Natural killer cell treated with Interleukin-12 subunit alpha and Interleukin-12 subunit beta and Interleukin-15 and Interleukin-18, amount 100 ng/mL, for 72 hours (primary cell): ENCODE results near the gene TIAM2. TPM values are rescaled to one million over a fixed set of nuclear protein-coding genes. Genes with fewer than 3 reads are reported as not detected.

Experiments used
- ATAC-seq, 2 donors: fragments of 150-1000 bp; cut with Tn5 transposase in 1 of 2; sonication (Bioruptor Pico), chemical (Tn5 transposase) in 1 of 2; 2 replicates each; pipeline ENCODE4 v1.10.0; 2021
- DNase-seq: peaks from one replicate; pipeline ENCODE4 v3.0.0; 2022; ENCODE audit warnings: low spot score
- H3K27ac Mint-ChIP-seq, 2 donors: 1 replicate in 1 of 2; 2 replicates in 1 of 2; pipeline ENCODE4 v1.8.0; 2022; ENCODE audit warnings: mixed read lengths in 2 of 2, mild to moderate bottlenecking in 1 of 2, moderate library complexity in 1 of 2
- H3K27me3 Mint-ChIP-seq, 2 donors: 1 replicate in 1 of 2; 2 replicates in 1 of 2; pipeline ENCODE4 v1.8.0; 2022; ENCODE audit warnings: mixed read lengths in 2 of 2
- H3K36me3 Mint-ChIP-seq: one replicate; pipeline ENCODE4 v1.8.0; 2022; ENCODE audit warnings: mixed read lengths
- H3K4me1 Mint-ChIP-seq, 2 donors: 1 replicate in 1 of 2; 2 replicates in 1 of 2; pipeline ENCODE4 v1.8.0; 2022; ENCODE audit warnings: low read depth in 2 of 2, mixed read lengths in 2 of 2, mild to moderate bottlenecking in 1 of 2
- H3K4me3 Mint-ChIP-seq: one replicate; pipeline ENCODE4 v1.8.0; 2022; ENCODE audit warnings: mixed read lengths
- H3K9me3 Mint-ChIP-seq: 2 replicates; pipeline ENCODE4 v1.8.0; 2022; ENCODE audit warnings: mixed read lengths
- total RNA-seq, 2 donors: library from RNA; stranded (reverse); gene quantifications; one replicate each; pipeline ENCODE4 v1.2.3, GENCODE V29; 2022

The TIAM2 gene
- total RNA-seq, 2 donors from 2014 or later: 19.6 to 64.3 TPM

- Mint-ChIP-seq H3K27me3 (peaks cover 0 to 7% of the 10 kb centered on the region in 2 donors), H3K4me3 (no peak overlapping the region), H3K4me1 (peaks cover 9 to 25% of the 10 kb centered on the region in 2 donors), H3K27ac (peak overlapping the region; percentile 20 to 40), H3K36me3 (peaks cover 6% of the 10 kb centered on the region), H3K9me3 (no peaks in the 10 kb centered on the region)
- ATAC-seq (no peak), DNase-seq (no peak)
Measured at GRCh38 chr6:155129744-155130143, 134.6 kb downstream of the TIAM2 start.

GRCh38 chr6:155130161-155130853 is 135.2 kb downstream of the TIAM2 start:
- Mint-ChIP-seq H3K36me3 (peaks cover 6% of the 10 kb centered on the region), H3K27me3 (peaks cover 0 to 5% of the 10 kb centered on the region in 2 donors)

GRCh38 chr6:155132617-155133016 is 137.5 kb downstream of the TIAM2 start:
- H3K4me3 Mint-ChIP-seq: no peak overlapping the region
- H3K4me1 Mint-ChIP-seq: peaks cover 0 to 12% of the 10 kb centered on the region in 2 donors
- ATAC-seq (peak in 1 of 2 donors; percentile 48), DNase-seq (no peak)
- H3K27me3 Mint-ChIP-seq: peaks cover 0 to 3% of the 10 kb centered on the region in 2 donors
- H3K9me3 Mint-ChIP-seq: no peaks in the 10 kb centered on the region
- H3K36me3 Mint-ChIP-seq: peaks cover 6% of the 10 kb centered on the region
- H3K27ac Mint-ChIP-seq: peak overlapping the region in 1 of 2 donors; percentile 19

More at GRCh38 chr6:155130161-155130853, 135.2 kb downstream of the TIAM2 start:
- DNase-seq: no peak
- peak overlapping the region; percentile 28 for H3K4me3 Mint-ChIP-seq
- peak overlapping the region; percentile 20 to 40 for H3K27ac Mint-ChIP-seq
- peaks cover 9 to 25% of the 10 kb centered on the region in 2 donors for H3K4me1 Mint-ChIP-seq
- H3K9me3 Mint-ChIP-seq: no peaks in the 10 kb centered on the region
- peak in 1 of 2 donors; percentile 13 for ATAC-seq

GRCh38 chr6:155141002-155141401 is 145.9 kb downstream of the TIAM2 start:
- ATAC-seq: no peak
- Mint-ChIP-seq H3K4me1 (peaks cover 12 to 37% of the 10 kb centered on the region in 2 donors), H3K27ac (peak overlapping the region; percentile 22 to 90)

GRCh38 chr6:155141512-155141911 is 146.4 kb downstream of the TIAM2 start:
- ATAC-seq (no peak), DNase-seq (no peak)
- Mint-ChIP-seq H3K27ac (peak overlapping the region in 1 of 2 donors; percentile 90), H3K36me3 (peaks cover 19% of the 10 kb centered on the region), H3K4me1 (peaks cover 12 to 37% of the 10 kb centered on the region in 2 donors), H3K9me3 (no peaks in the 10 kb centered on the region), H3K4me3 (no peak overlapping the region), H3K27me3 (no peaks in the 10 kb centered on the region)

More at GRCh38 chr6:155141002-155141401, 145.9 kb downstream of the TIAM2 start:
- no peak overlapping the region for H3K4me3 Mint-ChIP-seq
- no peak for DNase-seq
- H3K27me3 Mint-ChIP-seq: no peaks in the 10 kb centered on the region
- H3K36me3 Mint-ChIP-seq: peaks cover 19% of the 10 kb centered on the region
- no peaks in the 10 kb centered on the region for H3K9me3 Mint-ChIP-seq

GRCh38 chr6:155142168-155143028 is 147.3 kb downstream of the TIAM2 start:
- Mint-ChIP-seq H3K4me1 (peaks cover 12 to 37% of the 10 kb centered on the region in 2 donors), H3K36me3 (peaks cover 19% of the 10 kb centered on the region), H3K9me3 (no peaks in the 10 kb centered on the region), H3K27ac (peak overlapping the region; percentile 80 to 90), H3K4me3 (peak overlapping the region; percentile 77), H3K27me3 (no peaks in the 10 kb centered on the region)
- DNase-seq: no peak
- no peak for ATAC-seq

- Mint-ChIP-seq H3K27me3 (no peaks in the 10 kb centered on the region), H3K36me3 (peaks cover 25% of the 10 kb centered on the region), H3K4me1 (peaks cover 16 to 42% of the 10 kb centered on the region in 2 donors), H3K4me3 (peak overlapping the region; percentile 77), H3K9me3 (no peaks in the 10 kb centered on the region), H3K27ac (peak overlapping the region; percentile 80 to 90)
- DNase-seq: no peak
- peak in 1 of 2 donors; percentile 70 for ATAC-seq
Measured at GRCh38 chr6:155143029-155143577, 148.0 kb downstream of the TIAM2 start.

GRCh38 chr6:155143578-155144106 is 148.5 kb downstream of the TIAM2 start:
- H3K36me3 Mint-ChIP-seq: peaks cover 30% of the 10 kb centered on the region
- H3K9me3 Mint-ChIP-seq: no peaks in the 10 kb centered on the region
- peaks cover 16 to 48% of the 10 kb centered on the region in 2 donors for H3K4me1 Mint-ChIP-seq
- H3K27ac Mint-ChIP-seq: peak overlapping the region; percentile 80 to 90
- DNase-seq: no peak
- H3K4me3 Mint-ChIP-seq: peak overlapping the region; percentile 77
- no peak for ATAC-seq
- H3K27me3 Mint-ChIP-seq: no peaks in the 10 kb centered on the region

GRCh38 chr6:155146205-155146604 is 151.1 kb downstream of the TIAM2 start:
- Mint-ChIP-seq H3K4me1 (peaks cover 20 to 55% of the 10 kb centered on the region in 2 donors), H3K27ac (no peak overlapping the region), H3K4me3 (no peak overlapping the region), H3K36me3 (peaks cover 30% of the 10 kb centered on the region), H3K27me3 (no peaks in the 10 kb centered on the region), H3K9me3 (no peaks in the 10 kb centered on the region)
- ATAC-seq: no peak
- no peak for DNase-seq

- ATAC-seq (no peak), DNase-seq (no peak)
- Mint-ChIP-seq H3K36me3 (peaks cover 30% of the 10 kb centered on the region), H3K4me3 (no peak overlapping the region), H3K9me3 (no peaks in the 10 kb centered on the region), H3K27me3 (no peaks in the 10 kb centered on the region), H3K27ac (peak overlapping the region in 1 of 2 donors; percentile 42), H3K4me1 (peaks cover 13 to 51% of the 10 kb centered on the region in 2 donors)
Measured at GRCh38 chr6:155147958-155148663, 153.0 kb downstream of the TIAM2 start.

- Mint-ChIP-seq H3K4me3 (no peak overlapping the region), H3K27ac (peak overlapping the region in 1 of 2 donors; percentile 99), H3K9me3 (no peaks in the 10 kb centered on the region), H3K27me3 (peaks cover 0 to 7% of the 10 kb centered on the region in 2 donors), H3K36me3 (peaks cover 23% of the 10 kb centered on the region), H3K4me1 (peaks cover 32 to 62% of the 10 kb centered on the region in 2 donors)
- DNase-seq (no peak), ATAC-seq (no peak)
Measured at GRCh38 chr6:155150967-155151671, 156.0 kb downstream of the TIAM2 start.

- DNase-seq: no peak
- Mint-ChIP-seq H3K4me3 (peak overlapping the region; percentile 76), H3K27me3 (peaks cover 0 to 13% of the 10 kb centered on the region in 2 donors), H3K4me1 (peaks cover 40 to 73% of the 10 kb centered on the region in 2 donors), H3K36me3 (peaks cover 28% of the 10 kb centered on the region), H3K9me3 (no peaks in the 10 kb centered on the region), H3K27ac (peak overlapping the region; percentile 95 to 99)
- no peak for ATAC-seq
Measured at GRCh38 chr6:155152211-155153076, 157.3 kb downstream of the TIAM2 start.
